Retinal pigment epithelial cell (primary cell): ENCODE measurements around the gene MYLK4.

Experiments used
- DNase-seq: peaks from one replicate; pipeline ENCODE4 v3.0.0-alpha.2; 2010; ENCODE audit warnings: low read depth
- H3K4me3 ChIP-seq: 2 replicates; pipeline ENCODE4 v1.5.1; 2011; ENCODE audit warnings: mild to moderate bottlenecking, low read length, control low read depth, moderate library complexity
- CTCF ChIP-seq: conservative IDR thresholded peaks from 2 replicates; pipeline ENCODE4 v1.5.1; 2011; ENCODE audit warnings: low read depth, low read length, control low read depth, inconsistent platforms

The MYLK4 gene

GRCh38 chr6:2750832-2751231 is at the start of gene MYLK4:
MYLK4 (minus strand) TSS chr6:2750922; CDS start chr6:2749294, 1,628 bp downstream.
- no peak for DNase-seq
- no peak within 1 kb of the TSS for H3K4me3 ChIP-seq
- no peak for TF ChIP-seq CTCF

- no peak overlapping the region for H3K4me3 ChIP-seq
- DNase-seq, result peak; percentile 53
- TF ChIP-seq CTCF, result no peak
Measured at GRCh38 chr6:2799936-2800527, 49.3 kb upstream of the MYLK4 start.

GRCh38 chr6:2798586-2799134 is 47.9 kb upstream of the MYLK4 start:
- DNase-seq, result no peak
- no peak for TF ChIP-seq CTCF
- no peak overlapping the region for H3K4me3 ChIP-seq

- DNase-seq, result no peak
- H3K4me3 ChIP-seq, result no peak overlapping the region
- TF ChIP-seq CTCF, result no peak
Measured at GRCh38 chr6:2797564-2798031, 46.9 kb upstream of the MYLK4 start.

- TF ChIP-seq CTCF, result no peak
- no peak overlapping the region for H3K4me3 ChIP-seq
- no peak for DNase-seq
Measured at GRCh38 chr6:2796861-2797260, 46.1 kb upstream of the MYLK4 start.

GRCh38 chr6:2795956-2796355 is 45.2 kb upstream of the MYLK4 start:
- no peak for DNase-seq
- H3K4me3 ChIP-seq, result no peak overlapping the region
- TF ChIP-seq CTCF, result no peak

GRCh38 chr6:2795162-2795561 is 44.4 kb upstream of the MYLK4 start:
- TF ChIP-seq CTCF, result no peak
- no peak overlapping the region for H3K4me3 ChIP-seq
- no peak for DNase-seq
